ENCODE measurements around the gene BTBD6. TPM values are rescaled to one million over a fixed set of nuclear protein-coding genes. Genes with fewer than 3 reads are reported as not detected.

BTBD6 gene
- total and polyA plus RNA-seq, 2 donors (not counting 1 experiment from before 2014, with no cell fraction given), result 31.9 to 49.9 TPM

DNA sequence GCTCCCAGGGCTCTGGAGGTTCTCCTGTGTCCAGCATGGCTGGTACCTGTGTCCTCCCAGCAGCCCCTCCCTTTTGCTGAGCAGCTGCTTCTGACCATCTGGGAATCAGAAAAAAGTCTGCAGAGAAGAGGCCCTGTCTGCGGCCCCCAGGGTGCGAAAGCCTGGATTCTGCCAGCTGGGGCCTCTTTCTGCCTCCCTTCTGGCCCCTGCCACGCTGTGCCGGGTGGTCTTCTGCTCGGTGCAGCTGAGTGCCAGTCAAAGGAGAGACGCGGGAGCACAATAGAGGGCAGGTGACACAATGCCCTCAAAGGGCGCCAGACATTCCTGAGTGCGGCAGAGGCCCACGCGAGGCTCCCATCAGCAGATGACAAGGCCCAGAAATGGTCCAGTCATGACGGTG, 12.6 kb downstream of the BTBD6 start:
- no peaks in the 10 kb centered on the region for H4K20me1 ChIP-seq (ENCODE audit: control insufficient read depth, extremely low read depth, insufficient read depth, low read length)
- no peak for DNase-seq (ENCODE audit: low read depth in 2 of 2)

DNA sequence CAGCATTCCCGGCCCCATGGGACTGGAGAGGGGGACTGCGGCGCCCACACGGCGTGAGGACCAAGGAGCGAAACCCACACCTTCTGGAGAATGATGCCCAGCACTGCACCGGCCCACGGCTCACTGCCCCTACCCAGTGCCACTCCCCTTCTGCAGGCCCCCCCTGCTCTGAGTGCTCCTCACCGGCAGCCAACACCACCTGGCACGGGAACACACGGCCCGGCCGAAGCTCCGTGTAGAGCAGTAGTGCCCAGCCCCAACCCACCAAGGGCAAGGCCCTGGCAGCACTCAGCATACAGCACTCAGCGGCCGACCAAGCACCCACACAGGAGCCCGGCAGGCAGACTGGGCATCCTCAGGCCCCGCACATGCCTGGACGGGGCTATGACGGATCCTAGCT, 13.4 kb downstream of the BTBD6 start:
- no peak for DNase-seq (ENCODE audit: low read depth in 2 of 2)
- no peaks in the 10 kb centered on the region for H3K27me3 ChIP-seq (ENCODE audit: control insufficient read depth, insufficient read depth, low read length)
- H3K9ac ChIP-seq (ENCODE audit: insufficient read depth, low read length), result no peak overlapping the region
- H2AFZ ChIP-seq (ENCODE audit: low read length), result no peak overlapping the region
- H3K4me2 ChIP-seq (ENCODE audit: extremely low read depth, insufficient read depth, low read length), result no peak overlapping the region
- TF ChIP-seq EZH2 (IDR thresholded peaks at IDR 0.05; ENCODE audit: low read length, missing control alignments) (no peak), CTCF (conservative IDR thresholded peaks at IDR 0.05 in 1 of 2, IDR thresholded peaks at IDR 0.05 in 1 of 2; ENCODE audit: low read depth in 1 of 2, low read length in 2 of 2) (no peak)
- H3K27ac ChIP-seq (ENCODE audit: insufficient read depth, low read length), result no peak overlapping the region
- H3K4me3 ChIP-seq (replicated peaks in 1 of 4; ENCODE audit: control extremely low read depth in 1 of 4, insufficient read depth in 1 of 4, low read depth in 3 of 4, low read length in 4 of 4), result no peak overlapping the region
- H4K20me1 ChIP-seq (ENCODE audit: control insufficient read depth, extremely low read depth, insufficient read depth, low read length), result no peaks in the 10 kb centered on the region
- no peaks in the 10 kb centered on the region for H3K36me3 ChIP-seq (ENCODE audit: control insufficient read depth, insufficient read depth, low read length)
- H3K4me1 ChIP-seq (ENCODE audit: control insufficient read depth, extremely low read depth, insufficient read depth, low read length), result no peaks in the 10 kb centered on the region
- H3K9me3 ChIP-seq (ENCODE audit: control insufficient read depth, insufficient read depth, low read depth, low read length), result no peaks in the 10 kb centered on the region
- H3K79me2 ChIP-seq (ENCODE audit: control insufficient read depth, insufficient read depth, low read length), result no peaks in the 10 kb centered on the region

More for the DNA sequence above, 12.6 kb downstream of the BTBD6 start:
- Histone ChIP-seq H3K9me3 (ENCODE audit: control insufficient read depth, insufficient read depth, low read depth, low read length) (no peaks in the 10 kb centered on the region), H3K4me2 (ENCODE audit: extremely low read depth, insufficient read depth, low read length) (no peak overlapping the region), H3K79me2 (ENCODE audit: control insufficient read depth, insufficient read depth, low read length) (no peaks in the 10 kb centered on the region), H3K27ac (ENCODE audit: insufficient read depth, low read length) (no peak overlapping the region), H3K9ac (ENCODE audit: insufficient read depth, low read length) (no peak overlapping the region), H2AFZ (ENCODE audit: low read length) (no peak overlapping the region), H3K27me3 (ENCODE audit: control insufficient read depth, insufficient read depth, low read length) (no peaks in the 10 kb centered on the region), H3K4me1 (ENCODE audit: control insufficient read depth, extremely low read depth, insufficient read depth, low read length) (no peaks in the 10 kb centered on the region), H3K4me3 (replicated peaks in 1 of 4; ENCODE audit: control extremely low read depth in 1 of 4, insufficient read depth in 1 of 4, low read depth in 3 of 4, low read length in 4 of 4) (no peak overlapping the region), H3K36me3 (ENCODE audit: control insufficient read depth, insufficient read depth, low read length) (no peaks in the 10 kb centered on the region)
- TF ChIP-seq CTCF (conservative IDR thresholded peaks at IDR 0.05 in 1 of 2, IDR thresholded peaks at IDR 0.05 in 1 of 2; ENCODE audit: low read depth in 1 of 2, low read length in 2 of 2) (no peak), EZH2 (IDR thresholded peaks at IDR 0.05; ENCODE audit: low read length, missing control alignments) (no peak)

DNA sequence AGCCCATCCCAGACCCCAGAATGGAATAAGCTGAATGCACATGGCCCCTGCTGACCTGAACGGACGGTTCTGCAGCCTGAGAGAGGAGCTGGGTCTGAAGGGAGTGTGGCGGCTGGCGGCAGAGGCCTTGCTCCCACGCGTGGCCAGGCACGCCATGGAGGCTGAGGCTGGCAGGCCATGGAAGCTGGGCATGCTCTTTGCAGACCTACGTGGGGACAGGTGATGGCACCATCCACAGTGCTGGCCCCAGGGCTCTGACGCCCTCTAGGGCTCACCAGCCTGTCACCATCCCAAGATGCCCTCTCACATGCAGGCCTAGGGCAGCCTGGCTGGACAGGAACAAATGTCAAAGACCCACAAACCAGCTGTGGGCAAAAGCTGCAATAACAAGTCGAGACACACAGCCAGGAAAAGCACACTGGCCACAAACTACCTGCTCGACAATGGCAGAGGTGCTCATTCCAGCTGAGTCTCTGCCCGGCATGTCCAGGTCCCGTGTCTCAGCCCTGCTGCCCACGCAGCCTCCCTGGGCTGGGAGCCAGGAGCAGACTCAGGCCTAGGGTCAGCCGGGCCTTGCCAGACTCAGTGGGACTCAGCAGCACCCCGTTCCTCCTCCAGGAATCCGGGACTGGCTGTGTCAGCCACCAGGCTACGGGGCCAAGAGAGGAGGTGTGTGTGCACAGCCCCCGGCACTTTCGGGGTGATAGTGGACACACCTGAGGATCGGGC, 19.7 kb downstream of the BTBD6 start:
- Histone ChIP-seq H3K9ac (ENCODE audit: insufficient read depth, low read length) (no peak overlapping the region), H3K4me3 (replicated peaks in 1 of 4; ENCODE audit: control extremely low read depth in 1 of 4, insufficient read depth in 1 of 4, low read depth in 3 of 4, low read length in 4 of 4) (no peak overlapping the region), H3K4me1 (ENCODE audit: control insufficient read depth, extremely low read depth, insufficient read depth, low read length) (no peaks in the 10 kb centered on the region), H3K27me3 (ENCODE audit: control insufficient read depth, insufficient read depth, low read length) (no peaks in the 10 kb centered on the region), H2AFZ (ENCODE audit: low read length) (no peak overlapping the region), H3K4me2 (ENCODE audit: extremely low read depth, insufficient read depth, low read length) (no peak overlapping the region), H3K9me3 (ENCODE audit: control insufficient read depth, insufficient read depth, low read depth, low read length) (no peaks in the 10 kb centered on the region), H3K36me3 (ENCODE audit: control insufficient read depth, insufficient read depth, low read length) (no peaks in the 10 kb centered on the region), H3K79me2 (ENCODE audit: control insufficient read depth, insufficient read depth, low read length) (no peaks in the 10 kb centered on the region), H3K27ac (ENCODE audit: insufficient read depth, low read length) (no peak overlapping the region), H4K20me1 (ENCODE audit: control insufficient read depth, extremely low read depth, insufficient read depth, low read length) (no peaks in the 10 kb centered on the region)
- peak in 1 of 2 donors; percentile 33 for DNase-seq (ENCODE audit: low read depth in 2 of 2)
- TF ChIP-seq CTCF (conservative IDR thresholded peaks at IDR 0.05 in 1 of 2, IDR thresholded peaks at IDR 0.05 in 1 of 2; ENCODE audit: low read depth in 1 of 2, low read length in 2 of 2), result no peak
- no peak for TF ChIP-seq EZH2 (IDR thresholded peaks at IDR 0.05; ENCODE audit: low read length, missing control alignments)
